ENCODE results near the gene HK1.
"Not testable (repeated sequence)": the region's sequence is repeated elsewhere in the genome, so short reads cannot be mapped to it uniquely, and the experiment has no call there.

Gene HK1

DNA sequence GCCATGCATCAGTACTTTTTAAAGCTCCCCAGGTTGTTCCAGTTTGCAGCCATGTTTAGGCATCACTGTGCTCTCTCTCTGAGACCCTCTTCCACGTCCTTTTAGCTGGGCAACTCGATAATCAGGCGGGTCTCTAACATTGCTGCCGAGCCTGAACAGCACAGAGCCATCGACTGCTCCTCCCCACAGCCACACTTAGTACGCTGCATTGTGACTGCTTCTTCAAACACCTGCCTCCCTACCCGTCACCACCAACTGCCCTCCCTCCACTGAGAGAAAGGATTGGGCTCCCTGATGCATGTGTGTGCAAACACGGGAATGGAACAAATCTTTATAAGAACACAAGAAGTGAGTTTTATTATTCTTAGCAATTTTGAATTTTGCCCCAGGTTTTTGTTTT is 149.9 kb downstream of the HK1 start:
- no peak for DNase-seq

DNA sequence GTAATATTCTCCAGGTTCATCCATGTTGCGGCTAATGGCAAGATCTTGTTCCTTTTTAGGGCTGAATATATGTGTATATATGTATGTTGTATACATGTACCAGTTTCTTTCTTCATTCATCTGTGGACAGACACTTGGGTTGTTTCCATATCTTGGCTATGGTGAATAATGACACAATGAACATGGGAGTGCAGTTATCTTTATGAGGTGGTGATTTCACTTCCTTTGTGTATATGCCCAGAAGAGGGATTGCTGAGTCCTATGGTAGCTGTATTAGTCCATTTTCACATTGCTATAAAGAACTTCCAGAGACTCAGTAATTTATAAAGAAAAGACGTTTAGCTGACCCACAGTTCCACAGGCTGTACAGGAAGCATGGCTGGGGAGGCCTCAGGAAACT is 155.9 kb downstream of the HK1 start:
- no peak for DNase-seq

DNA sequence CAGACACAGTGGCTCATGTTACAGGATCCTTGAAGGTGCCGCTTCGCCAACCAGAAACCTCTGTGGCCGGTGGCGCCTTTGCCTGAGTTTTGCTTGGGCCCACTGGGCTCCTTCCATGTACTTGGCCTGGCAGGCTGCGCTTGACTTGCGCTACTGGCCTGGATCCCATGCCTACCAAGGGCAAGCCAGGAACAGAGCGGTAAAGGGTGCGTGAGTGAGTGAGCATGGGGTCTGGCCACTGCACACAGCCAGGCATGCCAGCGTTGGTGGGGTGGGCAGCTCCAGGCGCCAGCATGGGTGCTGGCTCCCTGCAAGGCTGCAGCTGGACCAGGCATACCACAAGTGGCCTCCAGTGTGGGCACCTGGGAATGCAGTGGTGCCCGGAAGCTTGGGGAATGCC is 156.6 kb downstream of the HK1 start:
- DNase-seq, result no peak

DNA sequence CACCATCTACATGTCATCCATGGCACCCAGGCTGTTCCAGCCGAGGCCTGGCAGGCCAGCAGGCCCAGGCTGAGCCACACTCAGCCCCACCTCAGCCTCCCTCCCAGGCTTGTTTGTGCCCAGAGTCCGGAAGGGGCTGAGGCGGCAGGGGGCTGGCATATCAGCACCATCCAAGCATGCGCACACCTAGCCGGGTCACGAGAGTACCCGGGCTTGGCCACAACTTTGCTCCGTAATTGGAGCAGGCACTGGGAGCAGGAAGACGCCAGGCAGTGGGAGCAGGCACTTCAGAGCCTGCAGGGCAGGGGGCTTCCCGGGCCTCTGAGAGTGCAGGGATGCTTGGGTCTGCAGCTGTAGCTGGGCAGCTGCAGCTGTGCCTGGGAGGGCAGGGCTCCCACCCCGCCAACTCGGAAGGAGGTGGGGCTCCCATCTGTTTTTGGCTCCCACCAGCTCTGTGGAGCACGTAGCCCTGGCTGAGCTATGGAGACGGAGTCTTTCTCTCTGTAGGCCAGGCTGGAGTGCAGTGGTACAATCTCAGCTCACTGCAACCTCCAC is 157.7 kb downstream of the HK1 start:
- no peak for DNase-seq

DNA sequence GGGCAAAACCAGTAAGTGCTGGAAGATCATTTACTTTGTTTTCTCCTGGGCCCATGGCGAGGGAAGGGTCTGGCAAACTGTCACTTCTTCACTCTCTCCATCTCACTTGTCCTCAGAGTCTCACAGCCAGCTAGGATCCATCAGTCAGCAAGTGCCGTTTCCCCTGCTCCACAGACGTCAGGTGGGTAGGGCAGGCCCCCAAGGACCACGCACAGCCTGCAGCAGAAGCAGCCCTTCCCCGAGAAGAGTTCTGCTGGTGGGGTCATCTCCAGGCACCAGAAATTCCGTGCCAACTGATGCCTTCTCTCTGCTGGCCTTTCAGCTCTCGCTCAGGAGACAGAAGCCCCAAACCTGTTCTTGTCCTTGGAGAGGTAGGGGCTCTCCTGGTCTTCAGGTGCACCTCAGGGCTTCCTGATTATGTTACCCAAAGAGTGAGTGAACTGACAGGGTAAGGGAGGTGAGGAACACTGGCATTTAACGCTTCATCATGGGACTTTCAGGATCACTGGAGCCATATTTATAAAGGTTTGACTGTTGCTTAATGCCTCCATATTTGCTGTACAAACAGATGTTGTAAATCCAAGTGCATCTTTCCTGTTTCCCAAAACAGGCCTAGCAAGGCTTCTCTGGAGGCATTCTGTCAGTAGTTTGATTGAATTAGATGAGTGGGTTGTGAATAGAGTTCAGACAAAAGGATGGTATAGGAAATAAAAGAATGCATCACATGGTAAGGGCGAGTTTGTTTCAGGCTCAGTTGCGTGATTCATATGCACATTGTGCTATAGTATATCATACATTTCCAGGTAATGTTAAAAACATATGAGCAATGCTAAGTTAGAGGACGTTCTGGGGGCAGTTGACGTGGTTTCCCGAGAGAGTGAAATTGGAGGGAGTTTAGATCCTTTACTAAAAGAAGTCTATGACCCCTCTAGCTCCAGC is 159.3 kb downstream of the HK1 start:
- no peak for DNase-seq

DNA sequence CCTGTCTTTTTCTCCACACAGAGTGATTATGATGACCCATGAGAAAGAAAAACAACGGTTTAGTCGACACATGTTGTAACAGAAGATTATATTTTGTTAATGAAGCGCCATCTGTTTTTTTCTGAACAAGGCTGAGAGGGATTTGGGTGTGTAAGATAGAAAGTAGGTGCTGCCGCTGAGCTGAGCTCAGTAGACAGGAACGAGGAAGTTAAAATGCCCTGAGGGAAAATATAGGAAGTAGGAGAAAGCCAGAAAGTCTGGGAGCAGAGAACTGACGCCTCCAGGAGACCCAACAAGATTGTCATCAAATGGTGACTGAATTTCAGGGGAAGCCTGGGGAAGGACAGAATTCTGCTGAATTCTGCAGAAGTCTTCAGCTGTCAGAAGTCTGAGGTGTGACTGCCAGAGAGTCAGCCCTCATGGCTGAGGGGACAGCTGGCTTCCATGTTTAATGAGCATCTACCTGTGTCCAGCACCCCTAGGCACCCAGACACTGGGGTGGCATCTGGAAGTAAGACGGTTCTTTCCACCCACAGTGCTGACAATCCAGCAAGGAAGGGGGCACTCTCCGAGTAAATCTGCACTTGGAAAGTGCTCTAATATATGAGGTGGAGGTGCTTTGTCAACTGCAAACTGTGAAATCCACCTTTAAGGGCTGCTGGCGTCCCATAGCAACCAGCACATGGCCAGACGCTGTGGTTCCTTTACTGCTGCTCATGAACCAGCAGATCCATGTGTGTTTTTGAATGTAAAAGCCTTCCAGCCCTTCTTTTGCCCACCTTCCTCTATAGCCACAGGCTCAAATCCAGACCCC is 160.4 kb downstream of the HK1 start:
- no peak for DNase-seq

DNA sequence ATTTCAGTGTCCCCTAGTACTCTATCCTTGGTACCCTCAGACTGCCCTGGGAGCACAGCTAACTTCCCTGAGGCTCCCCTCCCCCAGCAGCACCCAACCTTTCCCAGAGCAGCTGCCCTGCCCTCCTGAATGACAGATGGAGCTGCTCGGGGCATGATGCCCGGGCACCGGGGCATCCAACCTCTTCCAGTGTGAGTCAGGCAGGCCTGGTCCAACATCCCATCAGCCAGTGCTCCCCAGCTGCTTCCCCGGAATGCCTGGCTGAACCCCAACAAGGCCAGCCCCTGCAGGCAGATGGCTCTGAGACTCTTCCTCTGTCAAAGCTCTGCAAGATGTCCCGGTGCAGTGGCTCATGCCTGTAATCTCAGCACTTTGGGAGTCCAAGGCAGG is 161.0 kb downstream of the HK1 start:
- DNase-seq, result peak; percentile 55

DNA sequence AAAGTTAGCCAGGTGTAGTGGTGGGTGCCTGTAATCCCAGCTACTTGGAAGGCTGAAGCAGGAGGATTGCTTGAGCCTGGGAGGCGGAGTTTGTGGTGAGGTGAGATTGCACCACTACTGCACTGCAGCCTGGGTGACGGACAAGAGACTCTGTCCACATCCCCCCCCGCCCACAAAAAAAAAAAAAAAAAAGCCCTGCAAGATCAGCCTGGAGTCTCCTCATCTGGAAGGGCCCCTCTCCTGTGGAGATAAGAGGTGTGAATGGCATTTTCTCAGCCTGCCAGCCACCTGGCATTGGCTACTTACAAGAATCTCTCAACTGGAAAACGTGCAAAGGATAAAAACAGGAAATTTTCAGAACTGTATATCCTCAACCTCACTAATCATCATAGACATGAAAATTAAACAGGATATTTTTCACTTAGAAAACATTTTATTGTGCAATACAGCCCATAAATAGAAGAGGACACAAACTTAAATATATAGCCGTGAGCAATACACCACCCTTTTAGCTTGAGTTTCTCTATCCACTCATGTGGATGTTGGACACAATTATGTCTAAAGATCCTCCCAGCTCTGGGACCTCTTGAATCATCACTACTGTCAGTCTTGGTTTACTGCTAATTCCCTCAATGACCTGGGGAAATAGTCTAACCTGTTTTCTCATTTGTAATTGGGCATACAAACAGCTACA is 161.7 kb downstream of the HK1 start:
- no peak for DNase-seq

DNA sequence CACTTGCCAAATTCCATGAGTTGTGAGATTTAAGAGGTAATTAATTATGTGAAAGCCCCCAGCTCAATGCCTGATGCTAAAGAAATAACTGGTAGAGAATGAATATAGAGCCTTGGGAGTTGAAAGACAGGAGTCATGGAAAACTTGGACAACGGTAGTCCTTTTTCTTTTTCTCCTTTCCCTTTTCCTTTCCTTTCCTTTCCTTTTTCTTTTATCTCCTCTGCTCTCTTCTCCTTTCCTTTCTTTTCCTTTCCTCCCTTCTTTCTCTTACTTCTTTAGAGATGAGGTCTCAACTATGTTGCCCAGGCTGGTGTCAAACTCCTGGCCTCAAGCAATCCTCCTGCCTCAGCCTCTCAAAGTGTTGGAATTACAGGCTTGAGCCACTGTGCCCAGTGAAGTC is 165.1 kb downstream of the HK1 start:
- no peak for DNase-seq

DNA sequence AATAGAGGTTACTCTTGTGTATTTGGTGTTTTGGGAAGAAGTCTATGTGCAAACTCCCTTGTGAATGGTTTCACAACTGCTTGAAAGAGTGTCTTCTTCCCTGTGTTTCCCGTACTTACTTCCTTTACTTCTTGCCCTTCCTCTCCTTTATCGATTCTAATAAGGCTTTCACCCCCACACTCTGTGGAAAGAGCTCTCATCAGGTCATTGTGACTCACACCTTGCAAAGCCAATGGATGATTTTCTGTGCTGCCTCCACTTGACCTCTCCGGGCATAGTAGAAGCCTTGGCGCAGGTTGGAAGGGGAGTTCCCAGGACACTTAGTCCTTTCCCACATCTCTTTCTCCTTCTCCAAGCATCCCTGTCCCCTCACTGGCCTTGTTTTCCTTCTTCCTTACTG is 166.7 kb downstream of the HK1 start:
- DNase-seq, result no peak

DNA sequence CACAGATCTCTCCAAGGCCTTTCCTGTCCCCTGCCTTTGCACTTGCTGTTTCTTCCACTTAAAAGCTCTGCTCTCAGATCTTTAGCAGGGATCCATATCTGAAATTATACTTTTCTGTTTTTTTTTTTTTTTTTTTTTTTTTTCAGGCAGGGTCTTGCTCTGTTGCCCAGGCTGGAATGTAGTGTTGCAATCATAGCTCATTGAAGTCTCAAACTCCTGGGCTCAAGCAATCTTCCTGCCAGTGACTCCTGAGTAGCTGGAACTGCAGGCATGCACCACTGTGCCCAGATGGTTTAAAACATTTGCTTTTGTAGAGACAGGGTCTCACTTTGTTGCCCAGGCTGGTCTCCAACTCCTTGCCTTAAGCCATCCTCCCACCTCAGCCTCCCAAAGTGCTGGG is 167.9 kb downstream of the HK1 start:
- DNase-seq, result no peak

DNA sequence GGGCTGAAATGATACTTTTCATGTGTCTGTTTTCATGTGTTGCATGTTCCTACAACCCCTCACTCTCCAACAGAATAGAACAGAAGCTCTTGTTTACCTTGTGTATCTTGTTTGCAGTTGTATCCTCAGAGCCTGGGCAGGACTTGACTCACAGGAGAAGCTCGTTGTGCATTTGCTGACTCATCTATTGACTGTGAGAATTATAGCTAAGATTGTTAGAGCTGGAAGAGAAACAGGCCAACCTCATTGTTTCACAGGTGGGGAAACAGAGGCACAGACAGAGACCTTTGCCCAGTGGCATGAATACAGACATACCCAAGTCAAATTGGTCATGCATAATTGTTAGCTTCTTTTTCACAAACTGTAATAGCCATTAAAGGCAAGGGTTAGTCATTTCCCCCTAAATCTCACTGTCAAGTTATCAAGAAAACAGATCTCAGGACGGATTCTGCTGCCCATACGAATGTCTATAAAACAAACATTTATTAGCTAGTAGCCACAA is 168.4 kb downstream of the HK1 start:
- DNase-seq, result no peak

DNA sequence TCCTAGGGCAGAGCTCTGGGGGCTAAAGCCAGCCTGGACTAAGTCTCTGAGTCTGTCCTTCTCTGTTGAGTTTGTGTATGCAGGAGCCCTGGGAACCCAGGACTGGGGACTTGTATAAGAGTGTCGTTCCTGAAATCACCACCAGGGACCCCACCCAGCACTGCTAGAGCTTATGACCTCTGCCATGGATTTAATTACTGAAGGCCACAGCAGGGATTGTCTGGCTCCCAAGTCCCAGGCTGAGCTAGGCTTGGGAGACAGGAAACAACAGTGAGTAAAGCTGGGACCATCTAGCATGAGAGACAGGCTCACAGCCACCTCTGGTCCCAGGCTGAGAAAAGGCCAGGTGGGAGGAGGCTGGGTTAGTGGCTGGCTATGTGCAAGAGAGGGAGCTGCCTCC is 171.5 kb downstream of the HK1 start:
- DNase-seq, result no peak

DNA sequence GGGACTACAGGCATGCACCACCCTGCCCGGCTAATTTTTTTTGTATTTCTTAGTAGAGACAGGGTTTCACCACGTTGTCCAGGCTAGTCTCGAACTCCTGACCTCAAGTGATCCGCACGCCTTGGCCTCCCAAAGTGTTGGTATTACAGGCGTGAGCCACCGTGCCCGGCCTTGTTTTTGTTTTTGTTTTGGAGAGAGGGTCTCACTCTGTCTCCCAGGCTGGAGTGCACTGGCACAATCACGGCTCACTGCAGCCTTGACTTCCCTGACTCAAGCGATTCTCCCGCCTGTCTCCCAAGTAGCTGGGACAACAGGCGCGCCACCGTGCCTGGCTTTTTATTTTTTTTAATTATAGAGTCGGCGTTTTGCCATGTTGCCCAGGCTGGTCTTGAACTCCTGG is 172.1 kb downstream of the HK1 start:
- DNase-seq, result not testable (repeated sequence)

DNA sequence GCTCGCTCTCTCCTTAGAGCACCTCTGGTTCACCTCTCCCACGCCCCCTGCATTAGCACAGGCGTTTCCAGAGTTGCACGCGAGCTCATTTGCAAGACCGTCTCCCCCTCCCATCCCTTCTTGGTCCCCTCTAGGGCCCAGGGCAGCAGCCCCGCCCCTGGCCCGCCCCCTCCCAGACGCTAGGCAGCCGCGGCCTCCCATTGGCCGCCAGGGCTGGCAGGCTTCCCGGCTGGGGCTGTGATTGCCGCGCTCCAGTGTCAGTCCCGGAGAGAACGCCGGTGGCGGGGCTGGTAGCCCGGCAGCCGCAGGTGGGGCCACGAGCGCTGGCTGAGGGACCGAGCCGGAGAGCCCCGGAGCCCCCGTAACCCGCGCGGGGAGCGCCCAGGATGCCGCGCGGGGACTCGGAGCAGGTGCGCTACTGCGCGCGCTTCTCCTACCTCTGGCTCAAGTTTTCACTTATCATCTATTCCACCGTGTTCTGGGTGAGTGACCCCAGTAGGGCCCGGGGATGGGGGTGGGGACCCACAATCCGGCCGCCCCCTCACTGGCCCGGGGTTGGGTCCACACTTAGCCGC is 173.0 kb downstream of the HK1 start, which contains the start of gene TSPAN15:
TSPAN15 (plus strand) TSS at position 257 of the 575 bp plus-strand sequence; CDS start at position 387, 130 bp downstream.
- DNase-seq, result peak; percentile 78

Measured in NCI-H2171 (cell line).